HepG2 (cell line): ENCODE data around the gene VSIG10L. TPM values are rescaled to one million over a fixed set of nuclear protein-coding genes. Genes with fewer than 3 reads are reported as not detected.
A peak's percentile ranks its signal among the peaks of the same experiment; 100 is the strongest.

Experiments
- ARID5B ChIP-seq: IDR thresholded peaks from 2 replicates; pipeline ENCODE4 v1.4.0; 2020; ENCODE audit warnings: mild to moderate bottlenecking, missing genetic modification reagents
- GATAD2A ChIP-seq: IDR thresholded peaks from 2 replicates; pipeline ENCODE4 v1.6.1; 2016
- HHEX ChIP-seq: IDR thresholded peaks from 2 replicates; pipeline ENCODE4 v1.6.1; 2016; ENCODE audit warnings: control low read depth
- MBNL3 ChIP-seq: fragments of 250-450 bp; sonication (Bioruptor Pico); conservative IDR thresholded peaks from 2 replicates; pipeline ENCODE4 v1.8.0; 2022; ENCODE audit warnings: mild to moderate bottlenecking, inconsistent platforms
- MIXL1 ChIP-seq: IDR thresholded peaks from 2 replicates; pipeline ENCODE4 v1.6.1; 2016
- MTF1 ChIP-seq: sonication (generic); formaldehyde crosslinking; IDR thresholded peaks from 2 replicates; pipeline ENCODE4 v1.5.0; 2020; ENCODE audit warnings: missing genetic modification reagents
- PCBP1 ChIP-seq: fragments of 200-400 bp; formaldehyde crosslinking; IDR thresholded peaks from 2 replicates; pipeline ENCODE4 v1.6.1; 2017; ENCODE audit warnings: mild to moderate bottlenecking, low read depth, low read length, borderline replicate concordance
- SOX13 ChIP-seq, 3 experiments: fragments of 450-650 bp in 1 of 3; sonication (generic) in 1 of 3; formaldehyde crosslinking in 1 of 3; IDR thresholded peaks in 2 of 3; conservative IDR thresholded peaks in 1 of 3; 2 replicates each; pipeline versions ENCODE4 v1.5.0 to v1.6.1; 2016 to 2020; ENCODE audit warnings: antibody characterized with exemption in 1 of 3, mild to moderate bottlenecking in 1 of 3, missing compliant biosample characterization in 1 of 3, missing genetic modification reagents in 1 of 3, moderate library complexity in 1 of 3
- TEAD3 ChIP-seq: optimal IDR thresholded peaks from 2 replicates; pipeline ENCODE3; 2016; ENCODE audit warnings: borderline replicate concordance
- THRA ChIP-seq: sonication (generic); formaldehyde crosslinking; IDR thresholded peaks from 2 replicates; pipeline ENCODE4 v1.4.0; 2020; ENCODE audit warnings: missing genetic modification reagents, borderline replicate concordance
- WIZ ChIP-seq: sonication (generic); formaldehyde crosslinking; IDR thresholded peaks from 2 replicates; pipeline ENCODE4 v1.5.1; 2020; ENCODE audit warnings: mild to moderate bottlenecking, missing genetic modification reagents
- ZNF224 ChIP-seq: sonication (generic); formaldehyde crosslinking; IDR thresholded peaks from 2 replicates; pipeline ENCODE4 v1.5.0; 2020; ENCODE audit warnings: mild to moderate bottlenecking, missing genetic modification reagents
- ZNF609 ChIP-seq: sonication (generic); formaldehyde crosslinking; IDR thresholded peaks from 2 replicates; pipeline ENCODE4 v1.4.0; 2020; ENCODE audit warnings: mild to moderate bottlenecking, missing genetic modification reagents, borderline replicate concordance
- ZNF749 ChIP-seq: sonication (generic); formaldehyde crosslinking; IDR thresholded peaks from 2 replicates; pipeline ENCODE4 v1.8.0; 2022; ENCODE audit warnings: mild to moderate bottlenecking, missing genetic modification reagents, moderate library complexity, borderline replicate concordance
- ZNF891 ChIP-seq: sonication (generic); formaldehyde crosslinking; IDR thresholded peaks from 2 replicates; pipeline ENCODE4 v1.5.0; 2020; ENCODE audit warnings: mild to moderate bottlenecking, missing genetic modification reagents
- polyA plus RNA-seq, 8 experiments: library from polyadenylated mRNA; depleted of rRNA in 3 of 8; stranded (reverse) in 7 of 8; unstranded in 1 of 8; fragments of >200 nt; fragmentation: Illumina TruSeq in 4 of 8; extraction: Trizol in 4 of 8; gene quantifications; 2 replicates each; pipeline versions ENCODE4 v1.2.1 to v1.2.3, GENCODE V29; 2011 to 2016; ENCODE audit warnings: low read depth in 4 of 8, missing spikeins in 1 of 8, mixed read lengths in 1 of 8; ENCODE audit not compliant: insufficient read depth in 1 of 8
- total RNA-seq, 5 experiments: library from RNA; depleted of rRNA; stranded (reverse); fragments of >200 nt; fragmentation: Illumina TruSeq; extraction: Trizol; gene quantifications; 2 replicates each; pipeline ENCODE4 v1.2.3, GENCODE V29; 2016; ENCODE audit warnings: low read depth in 1 of 5
- TF ChIP-seq, protein P1 (sequence below): sonication (generic); formaldehyde crosslinking; IDR thresholded peaks from 2 replicates; pipeline ENCODE4 v1.5.1; 2020; ENCODE audit warnings: mild to moderate bottlenecking, missing genetic modification reagents, moderate library complexity
- TF ChIP-seq, protein P2 (sequence below), 2 experiments: fragments of 450-650 bp in 1 of 2; sonication (generic) in 1 of 2; formaldehyde crosslinking; IDR thresholded peaks; 2 replicates each; pipeline versions ENCODE4 v1.5.0 to v1.8.0; 2020 to 2022; ENCODE audit warnings: mild to moderate bottlenecking in 1 of 2, missing genetic modification reagents in 1 of 2

Gene VSIG10L
- total and polyA plus RNA-seq, 2 of the 13 experiments (the other 11 are each of a cell fraction or from before 2014, with no cell fraction given) = 2.7 to 8.5 TPM

- TF ChIP-seq ARID5B = peak; percentile 35; the same call in 1 of the 2 replicates
- TF ChIP-seq HHEX (CRISPR knock-in tag) = no peak
- TF ChIP-seq, protein P1, sequence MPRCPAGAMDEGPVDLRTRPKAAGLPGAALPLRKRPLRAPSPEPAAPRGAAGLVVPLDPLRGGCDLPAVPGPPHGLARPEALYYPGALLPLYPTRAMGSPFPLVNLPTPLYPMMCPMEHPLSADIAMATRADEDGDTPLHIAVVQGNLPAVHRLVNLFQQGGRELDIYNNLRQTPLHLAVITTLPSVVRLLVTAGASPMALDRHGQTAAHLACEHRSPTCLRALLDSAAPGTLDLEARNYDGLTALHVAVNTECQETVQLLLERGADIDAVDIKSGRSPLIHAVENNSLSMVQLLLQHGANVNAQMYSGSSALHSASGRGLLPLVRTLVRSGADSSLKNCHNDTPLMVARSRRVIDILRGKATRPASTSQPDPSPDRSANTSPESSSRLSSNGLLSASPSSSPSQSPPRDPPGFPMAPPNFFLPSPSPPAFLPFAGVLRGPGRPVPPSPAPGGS = 0 out of 2 replicates have a peak, but pooled peaks have one; percentile 24
- TF ChIP-seq SOX13 (IDR thresholded peaks at IDR 0.05) = no peak
- TF ChIP-seq SOX13 (CRISPR knock-in tag; conservative IDR thresholded peaks at IDR 0.05 in 1 of 2, IDR thresholded peaks at IDR 0.05 in 1 of 2) = no peak; a peak in 1 of 4 replicates
- TF ChIP-seq WIZ = no peak
- no peak for TF ChIP-seq ZNF609 (CRISPR knock-in tag)
- TF ChIP-seq ZNF891 (CRISPR knock-in tag) = 0 out of 2 replicates have a peak, but pooled peaks have one; percentile 11
- TF ChIP-seq THRA (CRISPR knock-in tag) = peak; percentile 13; the same call in 1 of the 2 replicates
- TF ChIP-seq ZNF749 (CRISPR knock-in tag) = no peak
- 0 out of 2 replicates have a peak, but pooled peaks have one; percentile 29 for TF ChIP-seq PCBP1
- 0 out of 2 replicates have a peak, but pooled peaks have one; percentile 55 for TF ChIP-seq ZNF224
- no peak for TF ChIP-seq MBNL3
- peak; percentile 52 for TF ChIP-seq TEAD3 (CRISPR knock-in tag)
- peak; percentile 52 for TF ChIP-seq GATAD2A (CRISPR knock-in tag)
- TF ChIP-seq, protein P2, sequence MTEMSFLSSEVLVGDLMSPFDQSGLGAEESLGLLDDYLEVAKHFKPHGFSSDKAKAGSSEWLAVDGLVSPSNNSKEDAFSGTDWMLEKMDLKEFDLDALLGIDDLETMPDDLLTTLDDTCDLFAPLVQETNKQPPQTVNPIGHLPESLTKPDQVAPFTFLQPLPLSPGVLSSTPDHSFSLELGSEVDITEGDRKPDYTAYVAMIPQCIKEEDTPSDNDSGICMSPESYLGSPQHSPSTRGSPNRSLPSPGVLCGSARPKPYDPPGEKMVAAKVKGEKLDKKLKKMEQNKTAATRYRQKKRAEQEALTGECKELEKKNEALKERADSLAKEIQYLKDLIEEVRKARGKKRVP (CRISPR knock-in tag; IDR thresholded peaks at IDR 0.05) = peak in 1 of 2 experiments; percentile 66; a peak in 1 of 4 replicates
- TF ChIP-seq MIXL1 = no peak
- no peak for TF ChIP-seq MTF1 (CRISPR knock-in tag)
These were observed 46.0 kb upstream of the VSIG10L start, which contains the start of gene LIM2 (continued) for GRCh38 chr19:51387924-51388389.
